Measurements from ENCODE around the gene CDH4.

CDH4 gene

DNA sequence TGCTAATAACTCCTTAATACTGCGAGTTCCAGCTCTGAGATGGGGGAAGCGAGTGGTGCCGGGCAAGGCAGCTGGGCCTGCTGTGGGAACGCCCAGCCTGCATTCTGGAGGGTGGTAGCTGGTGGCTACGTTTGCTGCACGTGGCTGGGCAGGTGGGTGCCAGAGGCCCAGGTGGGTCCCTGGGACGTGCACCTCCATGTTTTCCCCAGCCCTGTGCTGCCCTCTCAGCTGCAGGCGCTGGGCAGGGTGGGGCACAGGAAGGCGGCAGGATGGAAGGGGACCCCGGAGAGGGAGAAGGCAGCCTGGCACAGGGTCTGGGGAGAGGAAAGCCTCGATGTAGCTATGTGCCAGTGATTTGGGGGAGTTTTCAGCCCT lies 388.8 kb downstream of the CDH4 start:
- DNase-seq (ENCODE audit: low read depth in 1 of 2, low spot score in 1 of 2), result no peak

DNA sequence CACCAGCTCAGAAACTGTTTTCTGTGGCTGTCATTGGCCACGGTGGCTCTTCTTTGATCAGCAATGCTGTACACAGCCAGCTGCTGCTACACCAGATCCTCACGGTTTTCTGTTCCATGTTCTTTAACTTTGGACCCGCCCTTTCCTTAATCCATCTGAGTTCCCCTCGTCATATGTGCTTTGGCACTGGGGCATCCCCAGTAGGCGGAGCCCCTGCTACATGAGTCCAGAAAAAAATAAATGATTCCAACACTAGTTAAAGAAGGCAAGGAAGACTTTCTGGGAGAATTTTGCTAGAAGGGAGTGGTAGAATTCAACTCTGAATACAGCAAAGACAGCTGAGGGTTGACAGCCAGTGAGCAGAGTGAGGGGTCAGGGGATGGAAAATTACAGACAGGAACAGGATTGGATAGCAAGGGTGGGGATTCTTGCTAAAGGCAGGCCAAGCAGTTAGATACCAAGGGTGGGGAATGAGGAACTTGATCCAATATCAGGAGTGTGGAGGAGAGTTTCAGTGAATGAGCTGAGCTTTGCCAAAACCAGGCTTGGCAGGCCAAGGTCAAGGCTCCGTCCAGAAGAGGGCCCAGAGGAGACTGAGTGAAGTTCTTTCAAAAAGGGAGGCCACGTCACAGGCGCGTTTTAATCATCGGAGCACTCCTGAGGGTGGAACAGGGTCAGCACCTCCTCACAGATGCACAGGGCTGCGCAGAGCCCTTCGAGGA lies 391.8 kb downstream of the CDH4 start:
- DNase-seq (ENCODE audit: low read depth in 1 of 2, low spot score in 1 of 2), result no peak

GRCh38 chr20:61644378-61645076 lies 392.5 kb downstream of the CDH4 start:
- DNase-seq (ENCODE audit: low read depth in 1 of 2, low spot score in 1 of 2), result no peak

DNA sequence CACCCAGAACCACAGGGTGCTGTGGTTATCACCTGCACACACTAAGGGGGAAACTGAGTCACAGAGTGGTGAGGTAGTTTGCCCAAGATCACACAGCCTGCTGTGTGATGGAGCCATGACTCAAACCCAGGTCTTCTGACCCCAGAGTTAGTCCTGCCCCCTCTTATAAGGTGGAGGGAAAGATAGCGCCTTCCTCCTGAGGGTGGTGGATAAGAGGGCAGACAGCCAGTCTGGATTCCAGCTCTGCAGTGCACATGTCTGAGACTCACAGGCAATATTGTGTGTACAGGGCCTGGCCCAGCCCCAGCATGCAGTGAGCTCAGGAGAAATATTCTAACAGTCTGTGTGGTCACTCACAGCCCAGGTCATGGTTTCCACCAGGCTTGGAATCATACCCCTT lies 393.7 kb downstream of the CDH4 start:
- no peak for DNase-seq (ENCODE audit: low read depth in 1 of 2, low spot score in 1 of 2)

GRCh38 chr20:61646453-61646852 lies 394.4 kb downstream of the CDH4 start:
- no peak for DNase-seq (ENCODE audit: low read depth in 1 of 2, low spot score in 1 of 2)

GRCh38 chr20:61646986-61647385 lies 394.9 kb downstream of the CDH4 start:
- DNase-seq (ENCODE audit: low read depth in 1 of 2, low spot score in 1 of 2), result no peak

DNA sequence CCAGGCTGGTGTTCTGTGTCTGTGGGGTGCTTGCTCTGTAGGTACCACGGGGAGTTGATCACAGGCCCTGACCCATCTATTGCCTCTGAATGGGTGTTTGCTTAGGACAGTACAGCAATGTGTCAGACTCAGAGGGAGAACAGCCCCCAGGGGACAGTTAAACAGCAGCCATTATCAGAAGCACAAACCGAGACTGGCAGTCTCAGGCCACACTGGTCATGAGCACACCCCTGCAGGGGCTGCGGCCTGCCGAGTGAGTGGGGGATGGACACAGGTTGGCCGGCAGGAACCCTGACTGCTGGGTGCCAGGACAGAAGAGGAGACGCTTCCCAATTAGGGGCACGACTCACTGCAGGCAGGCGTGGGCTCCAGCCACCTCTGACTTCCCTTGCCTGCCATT lies 395.6 kb downstream of the CDH4 start:
- no peak for DNase-seq (ENCODE audit: low read depth in 1 of 2, low spot score in 1 of 2)

GRCh38 chr20:61649105-61649859 lies 397.2 kb downstream of the CDH4 start:
- DNase-seq (ENCODE audit: low read depth in 1 of 2, low spot score in 1 of 2), result no peak

GRCh38 chr20:61649860-61650162 lies 397.8 kb downstream of the CDH4 start:
- no peak for DNase-seq (ENCODE audit: low read depth in 1 of 2, low spot score in 1 of 2)

DNA sequence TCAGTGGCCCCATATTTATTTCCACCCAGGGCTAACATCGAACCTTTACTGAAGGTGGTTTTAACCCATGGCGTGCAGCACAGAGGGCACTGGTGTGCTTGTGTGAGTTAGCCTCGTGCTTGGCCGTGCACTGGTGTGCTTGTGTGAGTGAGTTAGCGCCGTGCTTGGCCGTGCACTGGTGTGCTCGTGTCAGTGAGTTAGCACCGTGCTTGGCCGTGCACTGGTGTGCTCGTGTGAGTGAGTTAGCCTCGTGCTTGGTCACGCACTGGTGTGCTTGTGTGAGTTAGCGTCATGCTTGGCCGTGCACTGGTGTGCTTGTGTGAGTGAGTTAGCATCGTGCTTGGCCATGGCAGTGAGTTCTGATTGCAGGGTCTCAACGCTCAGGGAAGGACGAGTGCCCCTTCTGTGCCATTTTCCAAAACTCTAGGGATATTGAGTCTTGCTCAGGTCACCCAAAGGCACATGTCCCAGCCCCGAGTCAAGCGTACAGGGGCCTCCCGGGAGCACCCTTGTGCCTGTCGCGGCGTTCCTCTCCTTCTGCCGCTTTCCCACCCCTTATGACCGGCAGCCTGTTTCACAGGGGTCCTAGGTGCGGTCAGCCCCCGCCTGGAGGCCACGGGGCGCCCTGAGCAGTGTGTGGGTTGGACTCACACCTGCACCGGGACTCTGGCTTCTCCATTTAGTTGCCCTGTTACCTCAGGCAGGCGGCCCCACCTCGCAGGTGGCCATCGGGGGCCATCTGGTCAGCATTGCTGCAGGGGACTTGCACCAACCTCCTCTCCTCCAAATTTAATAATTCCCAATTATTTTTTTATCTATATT lies 399.1 kb downstream of the CDH4 start:
- no peak for DNase-seq (ENCODE audit: low read depth in 1 of 2, low spot score in 1 of 2)

- no peak for DNase-seq (ENCODE audit: low read depth in 1 of 2, low spot score in 1 of 2)
These were observed 400.1 kb downstream of the CDH4 start for GRCh38 chr20:61652146-61652545.

DNA sequence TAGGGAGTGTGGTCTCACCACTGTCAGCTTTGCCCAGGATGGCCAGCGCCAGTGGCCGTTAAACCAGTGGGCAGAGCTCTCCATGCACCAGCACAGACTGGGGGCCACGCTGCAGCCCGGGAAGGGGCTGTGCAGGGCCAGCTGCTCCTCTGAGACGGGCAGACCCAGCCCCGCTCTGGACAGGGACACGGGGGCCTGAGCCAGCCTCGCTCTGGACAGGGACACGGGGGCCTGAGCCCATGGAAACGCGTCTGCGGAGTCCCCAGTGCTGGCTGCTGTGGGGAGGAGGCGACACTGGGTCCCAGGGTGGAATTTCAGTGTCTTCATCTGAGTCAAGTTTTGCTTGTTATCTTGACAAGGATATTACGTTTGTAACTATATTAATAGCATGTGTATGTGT lies 402.7 kb downstream of the CDH4 start:
- no peak for DNase-seq (ENCODE audit: low read depth in 1 of 2, low spot score in 1 of 2)

DNA sequence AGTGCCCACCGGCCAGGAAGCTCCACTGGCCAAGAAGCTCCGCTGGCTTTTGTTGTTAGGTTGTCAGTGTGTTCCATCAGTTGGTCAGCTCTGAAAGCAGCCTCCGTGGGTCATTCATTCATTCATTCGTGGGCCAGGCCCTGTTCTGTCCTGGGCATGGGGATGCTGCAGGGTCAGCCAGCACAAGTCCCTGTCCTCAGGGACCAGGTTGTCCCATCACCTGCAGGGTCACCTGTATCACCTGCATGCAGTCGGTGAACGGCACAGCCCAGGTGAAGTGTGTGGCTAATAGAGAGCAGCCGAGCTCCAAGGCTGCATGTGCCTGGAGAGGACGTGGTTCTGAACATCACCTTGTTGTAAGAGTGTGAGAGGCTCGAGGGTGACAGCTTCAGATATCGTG lies 403.5 kb downstream of the CDH4 start:
- no peak for DNase-seq (ENCODE audit: low read depth in 1 of 2, low spot score in 1 of 2)

GRCh38 chr20:61656198-61656597 lies 404.1 kb downstream of the CDH4 start:
- no peak for DNase-seq (ENCODE audit: low read depth in 1 of 2, low spot score in 1 of 2)

- no peak for DNase-seq (ENCODE audit: low read depth in 1 of 2, low spot score in 1 of 2)
These were observed 405.8 kb downstream of the CDH4 start for GRCh38 chr20:61657721-61658377.

GRCh38 chr20:61658563-61658962 lies 406.5 kb downstream of the CDH4 start:
- no peak for DNase-seq (ENCODE audit: low read depth in 1 of 2, low spot score in 1 of 2)

DNA sequence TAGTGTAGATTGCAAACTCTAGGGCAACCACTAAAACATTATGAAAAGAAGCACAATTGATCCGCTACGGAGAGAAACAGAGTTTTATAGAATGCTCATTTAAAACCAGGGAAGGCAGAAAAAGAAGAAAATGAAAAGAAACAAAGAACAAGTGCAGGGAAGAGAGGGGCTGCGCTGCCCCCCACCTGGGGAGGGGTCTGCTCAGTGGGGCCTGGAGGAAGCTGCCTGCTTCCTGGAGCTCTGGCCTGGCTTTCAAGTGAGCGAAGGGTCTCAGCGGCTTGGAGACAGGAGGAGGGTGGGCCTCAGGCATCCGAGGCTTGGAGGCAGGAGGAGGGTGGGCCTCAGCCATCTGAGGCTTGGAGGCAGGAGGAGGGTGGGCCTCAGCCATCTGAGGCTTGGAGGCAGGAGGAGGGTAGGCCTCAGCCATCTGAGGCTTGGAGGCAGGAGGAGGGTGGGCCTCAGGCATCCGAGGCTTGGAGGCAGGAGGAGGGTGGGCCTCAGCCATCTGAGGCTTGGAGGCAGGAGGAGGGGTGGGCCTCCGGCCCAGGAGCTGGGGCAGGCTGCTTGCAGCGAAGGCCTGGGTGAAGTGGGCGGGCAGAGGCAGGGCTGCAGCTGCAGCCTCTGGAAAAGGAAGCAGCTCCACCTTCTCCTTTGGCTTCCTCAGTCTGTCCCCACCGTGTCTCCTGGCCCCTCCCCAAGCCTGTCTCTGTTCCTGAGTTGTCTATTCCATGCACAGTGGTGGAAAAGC lies 407.4 kb downstream of the CDH4 start:
- no peak for DNase-seq (ENCODE audit: low read depth in 1 of 2, low spot score in 1 of 2)

DNA sequence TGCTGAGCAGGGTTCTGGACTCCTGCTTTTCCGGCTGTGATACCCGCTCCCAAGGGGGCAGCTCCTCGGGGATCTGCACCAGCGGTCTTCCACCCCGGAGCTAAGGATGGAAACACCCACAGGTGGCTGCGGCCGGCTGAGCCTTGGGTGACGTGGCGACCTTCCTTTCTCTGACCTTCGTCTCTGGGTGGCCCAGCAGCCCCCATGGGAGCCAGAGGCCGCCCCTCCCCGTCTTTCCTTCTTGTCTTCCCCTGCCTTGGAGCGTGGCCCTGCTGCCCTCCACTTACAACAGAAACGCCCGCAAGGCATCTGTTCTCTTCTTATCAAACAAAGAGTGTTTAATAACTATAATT lies 407.9 kb downstream of the CDH4 start:
- DNase-seq (ENCODE audit: low read depth in 1 of 2, low spot score in 1 of 2), result no peak

DNA sequence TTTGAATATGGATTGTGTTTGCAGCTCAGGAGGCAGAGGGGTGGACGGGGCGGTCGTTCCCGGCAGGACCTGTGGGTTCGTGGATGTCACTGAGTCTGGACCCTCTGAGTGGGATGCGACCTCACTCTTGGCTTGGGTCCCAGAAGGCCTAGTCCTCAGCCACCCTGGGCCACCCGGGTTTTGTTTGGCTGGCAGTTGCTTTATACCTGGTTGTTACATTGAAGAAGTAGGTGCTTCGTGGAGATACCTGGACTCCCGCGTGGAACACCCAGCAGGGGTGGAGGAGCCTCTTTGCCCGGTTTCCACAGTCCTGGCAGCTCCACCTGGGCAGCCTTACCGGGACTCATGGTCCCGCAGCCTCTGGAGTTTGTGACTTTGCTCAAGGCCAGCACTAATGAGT lies 408.5 kb downstream of the CDH4 start:
- DNase-seq (ENCODE audit: low read depth in 1 of 2, low spot score in 1 of 2), result no peak

DNA sequence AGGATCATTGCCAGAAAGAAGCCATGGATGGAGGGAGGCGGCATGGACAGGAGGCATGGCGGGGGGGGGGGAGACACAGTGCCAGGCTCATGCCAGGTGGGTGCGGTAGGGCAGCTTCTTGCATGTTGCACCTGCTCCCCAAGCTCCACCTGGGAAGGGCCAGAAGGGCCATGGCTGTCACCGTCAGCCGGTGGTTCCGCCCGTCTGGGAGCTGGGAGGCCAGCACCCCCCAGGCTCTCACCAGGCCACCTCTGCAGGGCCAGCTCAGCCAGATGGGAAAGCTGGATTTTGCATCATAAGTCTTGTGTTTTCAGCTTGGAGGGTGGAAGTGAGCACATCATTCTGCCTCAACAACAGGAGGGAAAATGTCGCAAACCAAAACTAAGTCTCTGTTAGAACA lies 409.0 kb downstream of the CDH4 start:
- DNase-seq (ENCODE audit: low read depth in 1 of 2, low spot score in 1 of 2), result no peak

All from stimulated activated CD4-positive, alpha-beta T cell treated with anti-CD3 and anti-CD28 coated beads, Interleukin-15, amount 100 ng/mL, for 1 hour (primary cell).